ENCODE measurements around the gene SYCP2.
"Not testable (repeated sequence)": the region's sequence is repeated elsewhere in the genome, so short reads cannot be mapped to it uniquely, and the experiment has no call there.

The SYCP2 gene

GRCh38 chr20:59933296-59933848, at the start of gene SYCP2:
Gene SYCP2, minus strand, starts transcription at chr20:59933637. Its CDS starts 11,224 bp downstream, at chr20:59922413.
- DNase-seq (ENCODE audit: insufficient read length, low spot score) (no peak), FAIRE-seq (no peak)

- FAIRE-seq (no peak), DNase-seq (ENCODE audit: insufficient read length, low spot score) (no peak)
Observed at GRCh38 chr20:59983076-59983475, 49.6 kb upstream of the SYCP2 start.

GRCh38 chr20:59977086-59977485, 43.6 kb upstream of the SYCP2 start:
- DNase-seq (ENCODE audit: insufficient read length, low spot score) (no peak), FAIRE-seq (no peak)

- FAIRE-seq (peak; percentile 4), DNase-seq (ENCODE audit: insufficient read length, low spot score) (no peak)
Observed at GRCh38 chr20:59976156-59976782, 42.8 kb upstream of the SYCP2 start.

GRCh38 chr20:59972037-59972801, 38.8 kb upstream of the SYCP2 start:
- DNase-seq (ENCODE audit: insufficient read length, low spot score): no peak
- FAIRE-seq: no peak

- DNase-seq (ENCODE audit: insufficient read length, low spot score) (no peak), FAIRE-seq (peak; percentile 55)
Observed at GRCh38 chr20:59971428-59971827, 38.0 kb upstream of the SYCP2 start.

- DNase-seq (ENCODE audit: insufficient read length, low spot score): no peak
- peak; percentile 90 for FAIRE-seq
Observed at GRCh38 chr20:59966428-59966827, 33.0 kb upstream of the SYCP2 start.

GRCh38 chr20:59962155-59962554, 28.7 kb upstream of the SYCP2 start:
- FAIRE-seq: peak; percentile 42
- DNase-seq (ENCODE audit: insufficient read length, low spot score): no peak

- no peak for FAIRE-seq
Observed at GRCh38 chr20:59961423-59961822, 28.0 kb upstream of the SYCP2 start.

GRCh38 chr20:59958626-59959025, 25.2 kb upstream of the SYCP2 start:
- DNase-seq (ENCODE audit: insufficient read length, low spot score) (no peak), FAIRE-seq (peak; percentile 80)

More at GRCh38 chr20:59961423-59961822, 28.0 kb upstream of the SYCP2 start:
- no peak for DNase-seq (ENCODE audit: insufficient read length, low spot score)

- no peak for DNase-seq (ENCODE audit: insufficient read length, low spot score)
- FAIRE-seq: no peak
Observed at GRCh38 chr20:59958123-59958522, 24.7 kb upstream of the SYCP2 start, which contains the start of gene CDH26. Gene CDH26, plus strand, starts transcription at chr20:59958423. Its CDS starts 304 bp downstream, at chr20:59958727.

- DNase-seq (ENCODE audit: insufficient read length, low spot score); FAIRE-seq: not testable (repeated sequence)
Observed at GRCh38 chr20:59957568-59957967, 24.1 kb upstream of the SYCP2 start.

GRCh38 chr20:59955131-59955796, 21.8 kb upstream of the SYCP2 start:
- FAIRE-seq (peak; percentile 74), DNase-seq (ENCODE audit: insufficient read length, low spot score) (peak; percentile 61)

GRCh38 chr20:59954718-59955117, 21.3 kb upstream of the SYCP2 start:
- DNase-seq (ENCODE audit: insufficient read length, low spot score): no peak
- FAIRE-seq: peak; percentile 52

- peak; percentile 28 for FAIRE-seq
- no peak for DNase-seq (ENCODE audit: insufficient read length, low spot score)
Observed at GRCh38 chr20:59949911-59950310, 16.5 kb upstream of the SYCP2 start.

- FAIRE-seq (no peak), DNase-seq (ENCODE audit: insufficient read length, low spot score) (peak; percentile 61)
Observed at GRCh38 chr20:59948828-59949720, 15.6 kb upstream of the SYCP2 start.

- peak; percentile 68 for FAIRE-seq
- no peak for DNase-seq (ENCODE audit: insufficient read length, low spot score)
Observed at GRCh38 chr20:59948212-59948611, 14.8 kb upstream of the SYCP2 start.

- FAIRE-seq (no peak), DNase-seq (ENCODE audit: insufficient read length, low spot score) (no peak)
Observed at GRCh38 chr20:59947376-59947775, 13.9 kb upstream of the SYCP2 start.

- FAIRE-seq: no peak
Observed at GRCh38 chr20:59945731-59946130, 12.3 kb upstream of the SYCP2 start.

GRCh38 chr20:59945175-59945574, 11.7 kb upstream of the SYCP2 start:
- no peak for FAIRE-seq
- DNase-seq (ENCODE audit: insufficient read length, low spot score): no peak

More at GRCh38 chr20:59945731-59946130, 12.3 kb upstream of the SYCP2 start:
- no peak for DNase-seq (ENCODE audit: insufficient read length, low spot score)

Measured in HTR-8/SVneo (cell line).